NCI-H2196 (cell line): ENCODE results near the gene USP15.

ENCODE experiments used
- DNase-seq: peaks from one replicate; lab custom pipeline; 2025; ENCODE audit not compliant: unreplicated experiment; lab: John Stamatoyannopoulos, UW

Gene USP15

DNA sequence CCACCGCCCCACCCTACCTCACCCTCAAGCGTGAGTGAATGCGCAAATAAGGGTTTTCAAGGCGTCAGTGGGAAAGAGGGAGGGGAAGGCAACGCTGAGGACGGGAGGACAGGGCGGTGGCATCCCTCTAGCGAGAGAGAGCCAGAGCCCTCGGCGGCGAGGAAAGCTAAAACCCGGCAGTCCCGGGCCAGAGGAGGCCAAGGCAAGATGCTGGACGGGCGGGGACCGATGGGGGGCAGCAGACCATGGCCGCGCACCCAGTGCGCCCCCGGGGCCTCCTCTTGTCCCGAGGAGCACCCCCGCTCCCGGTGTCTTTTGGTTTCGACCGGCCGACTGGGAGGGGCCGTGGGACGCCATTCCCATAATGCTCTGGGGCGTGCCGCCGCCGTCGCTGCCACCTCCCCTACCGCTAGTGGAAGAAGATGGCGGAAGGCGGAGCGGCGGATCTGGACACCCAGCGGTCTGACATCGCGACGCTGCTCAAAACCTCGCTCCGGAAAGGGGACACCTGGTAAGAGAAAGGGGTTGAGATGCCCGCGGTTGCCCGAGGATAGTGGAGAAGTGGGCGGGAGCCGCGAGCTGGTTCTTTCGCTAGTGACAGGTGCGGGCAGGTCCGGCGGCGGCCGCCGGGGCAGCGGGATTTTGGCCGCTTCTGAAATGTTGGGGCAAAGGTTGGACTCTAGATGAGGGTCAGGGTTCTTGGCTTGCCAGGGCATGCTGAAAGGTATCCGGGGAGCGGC, at the start of gene USP15:
Gene USP15 (plus strand): TSS at position 412 of the 740 bp plus-strand sequence. CDS start 11 bp downstream, at position 423.
- DNase-seq: peak; percentile 95

DNA sequence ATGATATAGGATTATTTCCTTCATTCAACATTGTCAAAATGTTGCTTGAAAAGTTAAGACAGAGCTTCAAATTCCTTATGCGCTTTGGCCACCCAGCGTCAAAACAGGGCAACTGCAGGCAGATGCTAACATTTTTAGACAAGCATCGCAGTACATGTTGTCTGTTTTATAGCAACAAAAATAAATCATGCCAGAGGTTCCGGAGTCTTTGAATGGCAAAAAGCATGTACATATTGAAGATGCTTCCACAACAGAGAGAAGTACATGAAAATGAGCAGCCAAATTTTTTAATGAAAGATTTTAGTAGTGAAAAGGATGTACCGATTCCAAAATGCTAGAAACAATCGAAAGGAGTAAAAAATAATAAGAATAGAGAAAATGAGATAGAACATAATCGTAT, 49.8 kb upstream of the USP15 start:
- DNase-seq: peak; percentile 20

DNA sequence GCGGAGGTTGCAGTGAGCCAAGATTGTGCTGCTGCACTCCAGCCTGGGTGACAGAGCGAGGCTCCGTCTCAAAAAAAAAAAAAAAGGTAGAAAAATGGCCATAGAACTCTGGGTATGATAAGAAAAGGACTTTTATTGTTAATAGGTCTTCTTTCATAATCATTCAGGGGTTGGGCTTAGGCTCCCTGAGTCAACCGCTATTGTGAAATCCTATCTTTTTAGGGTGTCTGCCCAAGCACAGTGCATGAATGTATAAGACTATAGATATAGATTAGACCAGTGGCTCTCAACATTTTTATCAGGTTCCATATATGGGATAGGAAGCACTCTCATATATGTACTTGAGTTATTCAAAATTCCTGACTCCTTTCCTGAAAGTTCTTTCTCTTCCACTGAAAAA, 48.7 kb upstream of the USP15 start:
- no peak for DNase-seq

DNA sequence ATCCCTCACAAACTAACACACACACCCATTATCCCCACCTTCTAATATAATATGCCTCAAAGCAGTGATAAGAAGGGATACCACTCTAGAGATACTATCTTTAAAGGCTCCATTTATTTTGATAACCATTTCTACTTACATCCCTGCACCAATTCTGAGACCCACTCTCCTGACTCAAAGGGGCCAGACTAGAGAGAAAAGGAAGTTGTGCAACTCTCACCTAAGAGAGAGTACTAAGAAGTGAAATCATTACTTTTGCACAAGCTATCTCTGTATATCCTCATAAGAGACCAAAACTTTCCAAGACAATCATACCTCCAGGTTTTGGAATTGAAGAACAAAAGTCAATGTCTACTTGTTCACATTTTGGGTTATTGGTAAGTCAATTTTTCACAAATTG, 45.4 kb upstream of the USP15 start:
- no peak for DNase-seq

DNA sequence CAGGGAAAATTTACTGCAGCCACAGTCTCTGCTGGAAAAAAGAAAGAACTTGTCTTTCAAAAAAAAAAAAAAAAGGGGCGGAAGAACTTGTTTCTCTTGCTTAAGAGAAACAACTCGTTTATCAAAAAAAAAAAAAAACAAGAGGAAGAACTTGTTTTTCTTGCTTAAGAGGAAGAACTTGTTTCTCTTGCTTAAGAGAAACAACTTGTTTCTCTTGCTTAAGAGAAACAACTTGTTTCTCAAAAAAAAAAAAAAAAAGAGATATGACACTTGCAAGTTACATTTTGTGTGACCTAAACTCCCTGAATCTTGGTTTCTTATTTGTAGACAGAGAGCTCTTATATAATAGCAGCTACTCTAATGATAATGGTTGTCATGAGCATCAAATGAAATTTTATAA, 44.7 kb upstream of the USP15 start:
- no peak for DNase-seq

DNA sequence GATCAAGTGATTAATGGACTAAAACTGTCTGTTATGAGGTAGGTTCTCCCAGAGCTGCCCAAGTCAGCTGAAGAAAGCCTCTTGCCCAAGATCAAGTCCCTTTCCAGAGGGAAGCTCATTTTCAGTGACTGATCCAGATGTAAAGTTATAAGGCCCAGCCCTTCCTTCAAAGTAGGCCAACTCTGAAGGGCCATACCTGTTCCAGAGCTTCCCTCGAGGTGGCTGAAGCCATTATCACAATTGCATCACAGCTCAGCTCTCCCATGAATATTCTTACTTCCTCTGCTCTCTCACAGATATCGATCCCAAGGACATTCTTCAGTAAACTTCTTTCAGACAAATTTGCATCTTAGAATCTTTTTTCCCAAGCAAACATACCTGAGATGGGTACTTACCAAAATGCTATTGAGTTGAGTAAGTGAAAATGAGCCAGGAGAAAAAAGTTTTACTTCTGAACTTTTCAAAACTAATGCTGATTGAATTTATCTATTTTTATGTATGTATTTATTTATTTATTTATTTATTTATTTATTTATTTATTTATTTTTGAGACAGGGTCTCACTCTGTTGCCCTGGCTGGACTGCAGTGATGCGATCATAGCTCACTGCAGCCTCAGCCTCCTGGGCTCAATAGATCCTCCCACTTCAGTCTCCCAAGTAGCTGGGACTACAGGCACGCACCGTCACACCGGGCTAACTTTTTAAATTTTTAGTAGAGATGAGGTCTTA, 42.6 kb upstream of the USP15 start:
- DNase-seq: no peak

DNA sequence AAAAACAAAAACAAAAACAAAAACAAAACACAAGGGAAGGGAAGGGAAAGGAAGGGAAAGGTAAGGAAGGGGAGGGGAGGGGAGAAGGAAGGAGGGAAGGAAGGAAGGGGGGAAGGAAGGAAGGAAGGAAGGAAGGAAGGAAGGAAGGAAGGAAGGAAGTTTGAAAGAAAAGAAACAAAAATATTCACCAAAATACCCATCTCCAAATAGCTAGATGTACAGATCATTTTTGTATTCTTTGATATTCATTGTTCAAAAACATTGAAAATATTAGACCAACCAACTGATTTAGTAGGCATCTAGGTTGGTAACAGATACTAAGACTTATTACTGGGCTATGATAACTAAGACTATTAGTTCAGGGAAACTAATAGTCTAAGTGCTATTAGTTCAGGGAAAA, 39.1 kb upstream of the USP15 start:
- DNase-seq: no peak

DNA sequence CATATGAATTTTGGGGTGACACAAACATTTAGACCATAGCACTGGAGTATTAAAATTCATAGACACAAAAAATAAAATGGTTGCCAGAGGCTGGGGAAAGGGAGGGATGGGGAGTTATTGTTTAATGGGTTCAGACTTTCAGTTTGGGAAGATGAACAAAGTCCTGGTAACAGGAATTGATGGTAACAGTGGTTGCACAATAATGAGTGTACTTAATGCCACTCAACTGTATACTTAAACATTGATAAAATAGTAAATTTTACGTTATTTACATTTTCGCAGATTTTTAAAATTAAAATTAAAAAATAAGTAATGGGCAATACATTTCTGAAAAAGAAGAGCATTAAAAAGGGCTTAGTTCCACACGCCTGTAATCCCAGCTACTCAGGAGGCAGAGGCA, 35.6 kb upstream of the USP15 start:
- no peak for DNase-seq

DNA sequence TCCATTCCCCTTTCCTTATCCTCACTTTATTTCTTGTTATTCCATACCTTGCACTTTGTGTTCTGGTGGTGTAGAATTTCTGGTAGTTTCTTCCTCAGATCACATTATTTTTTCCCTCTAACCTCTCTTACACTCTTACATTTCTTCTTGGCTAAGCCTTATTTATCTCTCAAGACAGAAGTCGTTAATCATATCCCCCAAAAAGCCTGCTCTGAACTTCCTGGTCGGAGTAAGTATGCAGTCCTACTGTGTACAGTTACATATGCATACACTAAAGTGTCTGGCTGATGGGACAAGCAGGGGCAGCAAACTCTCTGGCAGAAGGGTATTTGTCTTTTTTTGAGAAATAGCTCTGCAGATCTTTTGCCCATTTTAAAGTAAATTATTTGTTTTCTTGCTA, 33.1 kb upstream of the USP15 start:
- no peak for DNase-seq

DNA sequence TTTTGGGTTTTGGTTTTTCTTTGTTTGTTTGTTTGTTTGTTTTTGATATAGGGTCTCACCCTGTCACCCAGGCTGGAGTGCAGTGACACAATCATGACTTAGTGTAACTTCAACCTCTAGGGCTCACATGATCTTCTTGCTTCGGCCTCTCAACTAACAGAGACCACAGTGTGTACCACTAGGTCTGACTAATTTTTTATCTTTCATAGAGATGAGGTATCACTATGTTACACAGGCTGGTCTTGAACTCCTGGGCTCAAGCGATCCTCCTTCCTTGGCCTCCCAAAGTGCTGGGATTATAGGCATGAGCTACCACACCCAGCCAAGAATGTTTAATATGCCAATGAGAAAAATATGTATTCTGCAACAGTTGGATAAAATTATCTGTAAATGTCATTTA, 29.6 kb upstream of the USP15 start:
- no peak for DNase-seq

DNA sequence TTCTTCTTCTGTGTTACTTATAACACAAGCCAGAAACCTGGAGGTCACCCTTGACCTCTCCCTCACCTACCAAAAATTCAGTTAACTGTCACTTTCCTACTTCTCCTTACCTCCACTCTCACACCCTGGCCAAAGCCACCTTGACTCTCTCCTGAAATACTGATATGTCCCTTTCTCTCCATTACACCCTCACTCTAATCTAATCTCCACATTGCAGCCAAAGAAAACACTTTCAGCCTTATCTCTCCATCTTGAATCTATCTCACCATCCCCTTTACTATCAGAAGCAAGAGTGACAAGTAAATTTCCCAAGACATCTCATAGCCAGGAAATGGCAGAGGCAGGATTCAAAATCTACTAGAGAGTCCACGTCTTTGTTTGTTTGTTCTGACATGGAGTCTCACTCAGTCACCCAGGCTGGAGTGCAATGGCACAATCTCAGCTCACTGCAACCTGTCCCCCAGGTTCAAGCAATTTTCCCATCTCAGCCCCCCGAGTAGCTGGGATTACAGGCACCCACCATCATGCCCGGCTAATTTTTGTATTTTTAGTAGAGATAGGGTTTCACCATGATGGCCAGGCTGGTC, 28.0 kb upstream of the USP15 start:
- no peak for DNase-seq

DNA sequence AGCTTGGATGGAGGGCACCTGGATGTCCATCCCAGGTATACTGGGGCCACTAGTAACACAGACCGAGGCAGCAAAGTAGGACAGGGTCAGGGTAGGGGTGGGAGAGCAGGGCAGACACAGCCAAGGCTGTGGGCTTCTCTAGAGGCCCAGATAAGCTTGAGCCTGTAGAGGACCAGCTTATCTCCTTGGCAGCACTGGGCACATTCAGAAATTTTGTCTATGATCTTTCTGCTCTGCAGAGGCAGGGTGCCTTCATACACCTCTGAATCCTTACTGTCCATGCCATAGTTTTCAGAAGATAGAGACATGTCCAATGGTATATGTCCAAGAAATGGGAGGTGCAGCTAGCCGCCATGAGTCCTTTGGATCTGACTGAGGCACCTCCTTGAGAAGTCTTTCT, 26.4 kb upstream of the USP15 start:
- DNase-seq: no peak

DNA sequence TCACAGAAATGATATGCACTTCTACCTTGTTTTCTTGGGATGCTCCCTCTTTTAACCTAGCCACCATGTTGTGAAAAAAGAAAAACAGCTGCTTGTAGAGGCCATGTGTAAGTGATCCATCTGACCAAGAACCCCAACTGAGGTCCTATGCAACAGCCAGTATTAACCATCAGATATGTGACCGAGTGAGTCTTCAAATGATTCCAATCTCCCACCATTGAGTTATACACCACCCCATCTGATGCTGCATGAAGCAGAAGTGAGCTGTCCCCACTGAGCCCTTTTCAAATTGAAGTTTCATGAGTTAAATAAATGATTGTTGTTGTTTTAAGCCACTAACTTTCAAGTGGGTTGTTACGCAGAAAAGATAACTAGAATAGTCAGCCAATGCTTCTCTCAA, 20.6 kb upstream of the USP15 start:
- DNase-seq: no peak

DNA sequence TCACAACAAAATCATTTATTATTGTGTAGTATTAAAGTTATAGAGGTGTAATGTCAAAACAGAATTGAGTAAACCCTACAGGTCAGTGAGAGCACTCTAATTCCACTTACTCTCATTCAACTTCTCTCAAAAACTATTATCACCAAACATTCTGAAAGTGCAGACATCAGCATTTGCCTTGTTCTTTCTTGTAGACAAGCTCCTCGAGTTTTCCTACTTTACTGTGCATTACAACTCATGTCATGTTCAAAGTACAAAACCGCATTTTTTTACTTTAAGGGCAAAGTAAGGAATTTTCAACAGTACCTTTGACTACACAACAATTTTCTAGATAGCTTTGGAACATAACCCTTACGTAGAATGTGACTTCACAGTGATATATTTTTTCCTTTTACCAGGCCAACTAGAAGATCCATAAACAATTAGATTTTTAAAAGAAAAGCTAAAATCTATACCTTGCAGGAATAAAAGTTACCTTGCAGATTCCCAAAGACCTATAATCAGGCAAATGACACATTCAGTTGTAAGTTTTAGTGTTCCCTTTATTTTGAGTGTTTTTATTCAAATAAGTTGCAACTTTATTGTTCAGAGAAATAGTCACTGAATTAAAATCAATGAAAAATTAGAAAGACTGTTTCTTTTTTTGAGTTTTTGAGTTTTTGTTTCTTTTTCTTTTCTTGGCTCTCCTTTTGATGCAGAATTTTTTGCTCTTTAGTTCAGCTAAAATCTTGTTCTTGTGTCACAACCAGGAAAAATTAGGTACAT, 12.7 kb upstream of the USP15 start:
- DNase-seq: no peak

DNA sequence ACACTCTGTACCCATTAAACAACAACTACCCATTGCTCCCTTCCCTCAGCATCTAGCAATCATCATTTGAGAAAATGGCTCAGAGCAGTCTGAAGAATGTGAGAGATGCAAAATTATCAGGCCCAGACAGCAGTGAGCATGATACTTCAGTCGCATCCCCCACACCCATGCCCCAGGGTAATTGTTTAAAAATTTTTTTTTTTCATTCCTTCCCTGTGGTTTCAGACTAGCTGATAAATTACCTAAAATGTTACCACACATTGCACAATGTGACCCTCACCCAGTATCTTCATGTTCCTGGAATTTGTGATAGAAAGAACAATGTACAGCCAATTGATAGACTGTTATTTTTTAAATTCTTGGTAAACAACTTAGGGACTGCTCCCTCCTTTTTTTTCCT, 11.3 kb upstream of the USP15 start:
- DNase-seq: no peak

DNA sequence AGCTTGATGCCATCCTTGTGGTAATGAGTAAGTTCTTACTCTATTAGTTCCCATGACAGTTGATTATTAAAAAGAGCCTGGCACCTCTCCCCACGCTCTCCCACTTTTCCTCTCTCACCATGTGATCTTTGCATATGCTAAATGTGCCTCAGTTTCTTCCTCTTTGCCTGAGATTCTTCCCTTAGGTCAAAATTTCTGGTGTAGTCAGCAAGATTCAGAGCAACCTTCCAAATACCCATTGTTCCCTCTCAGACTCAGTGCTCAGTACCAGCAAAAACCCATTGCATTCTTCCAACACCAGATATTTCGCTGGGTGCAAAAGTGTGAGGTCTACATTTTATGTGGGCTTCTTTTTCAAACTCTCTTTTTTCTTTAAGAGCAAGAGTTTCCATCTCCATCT, 10.8 kb upstream of the USP15 start:
- no peak for DNase-seq

DNA sequence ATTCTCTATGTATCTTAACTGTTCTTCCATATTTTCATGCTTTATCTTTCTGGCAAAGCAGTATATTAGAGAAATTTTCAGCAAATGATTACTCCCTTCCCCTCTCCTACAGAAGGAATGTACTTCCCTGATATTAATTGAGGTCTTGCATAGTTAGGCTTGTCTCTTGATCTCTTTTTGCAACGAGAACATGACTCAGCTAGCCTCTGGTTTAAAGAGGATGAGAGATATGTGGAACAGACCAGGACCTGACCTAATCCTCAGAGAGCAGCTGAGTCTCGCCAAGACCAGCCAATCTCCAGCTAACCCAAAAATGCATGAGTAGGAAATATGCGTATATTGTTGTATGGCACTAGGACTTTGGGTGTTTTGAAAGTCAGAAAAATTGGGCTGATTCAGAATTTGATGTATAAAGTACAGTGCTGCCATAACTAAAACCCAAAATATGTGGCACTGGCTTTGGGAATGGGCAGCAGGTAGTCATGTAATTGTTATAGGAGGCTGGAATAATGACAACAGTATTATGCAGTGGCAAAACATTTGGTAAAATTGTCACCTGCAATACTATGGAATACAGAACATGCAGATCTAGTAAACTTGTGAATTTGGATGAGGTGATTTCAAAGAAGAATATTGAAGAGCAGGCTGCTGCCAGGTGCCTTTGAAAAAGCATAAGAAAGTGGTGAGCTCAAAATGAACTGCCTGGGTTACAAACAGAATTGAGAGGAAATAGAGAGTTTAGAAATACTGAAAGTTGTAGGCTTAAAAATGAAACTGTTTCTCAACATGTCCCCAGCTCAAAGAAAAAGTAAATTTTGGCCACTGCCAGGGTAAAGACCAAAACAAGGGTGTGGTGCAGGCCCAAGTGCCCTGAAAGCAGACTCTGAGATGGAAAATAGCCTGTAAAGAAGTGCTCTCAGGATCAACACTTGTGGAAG, 9.3 kb upstream of the USP15 start:
- no peak for DNase-seq

DNA sequence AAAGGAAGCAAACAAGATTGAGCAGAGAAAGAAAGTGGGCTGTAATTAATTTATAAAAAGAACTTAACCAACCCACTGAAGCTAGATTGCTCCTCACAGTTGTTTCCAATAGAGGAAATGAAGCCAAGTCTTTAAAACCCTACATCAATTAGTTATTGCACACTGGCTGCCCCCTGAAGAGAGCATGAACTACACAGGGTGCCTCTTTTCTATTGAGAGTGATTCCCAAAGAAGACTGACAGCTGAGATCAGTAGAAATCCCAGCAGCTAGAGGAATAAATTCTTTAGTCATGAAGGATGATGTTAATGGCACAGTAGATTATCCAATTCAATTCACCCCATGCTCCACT, 8.6 kb upstream of the USP15 start:
- no peak for DNase-seq

DNA sequence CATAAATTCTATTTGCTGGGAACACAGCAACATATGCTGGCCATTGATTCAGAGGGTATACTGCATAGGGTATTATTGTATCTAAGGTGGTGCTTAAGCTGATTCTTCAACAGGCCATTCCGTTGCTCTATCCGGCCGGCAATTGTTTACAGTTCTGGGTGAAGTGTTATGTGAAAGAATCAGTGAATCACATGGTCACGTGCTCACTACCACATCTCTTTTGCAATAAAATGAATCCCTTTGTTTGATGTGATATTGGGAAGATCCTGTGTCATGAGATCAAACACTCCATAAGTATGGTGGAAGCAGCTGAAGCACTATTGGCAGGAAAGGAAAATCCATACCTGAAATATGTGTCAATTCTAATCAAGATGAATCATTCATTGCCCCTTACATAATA, 7.6 kb upstream of the USP15 start:
- DNase-seq: no peak

DNA sequence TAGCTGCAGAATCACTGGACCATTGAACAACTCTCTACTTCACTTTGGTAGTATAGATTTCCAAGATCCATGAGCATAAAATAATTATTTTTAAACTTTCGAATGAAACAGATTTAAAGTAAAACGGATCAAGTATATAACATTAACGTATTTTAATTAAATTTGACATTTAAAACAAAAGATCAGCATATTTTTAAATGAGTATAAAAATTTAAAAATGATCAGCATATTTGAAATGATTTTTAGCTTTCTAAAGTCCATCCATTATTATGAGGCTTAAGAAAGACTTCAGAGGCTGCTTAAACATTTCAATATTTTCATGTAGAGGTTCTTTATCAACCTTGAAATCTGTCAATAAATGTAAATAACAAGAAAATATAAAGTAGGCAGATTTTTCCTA, 5.2 kb upstream of the USP15 start:
- DNase-seq: no peak
